GOT3 (cell line): ENCODE data around the gene C17orf78.
"Not testable (repeated sequence)": the region's sequence is repeated elsewhere in the genome, so short reads cannot be mapped to it uniquely, and the experiment has no call there.

Experiments used
- DNase-seq: peaks from one replicate; lab custom pipeline; 2025; ENCODE audit warnings: mixed read lengths; lab: John Stamatoyannopoulos, UW

C17orf78 gene

DNA sequence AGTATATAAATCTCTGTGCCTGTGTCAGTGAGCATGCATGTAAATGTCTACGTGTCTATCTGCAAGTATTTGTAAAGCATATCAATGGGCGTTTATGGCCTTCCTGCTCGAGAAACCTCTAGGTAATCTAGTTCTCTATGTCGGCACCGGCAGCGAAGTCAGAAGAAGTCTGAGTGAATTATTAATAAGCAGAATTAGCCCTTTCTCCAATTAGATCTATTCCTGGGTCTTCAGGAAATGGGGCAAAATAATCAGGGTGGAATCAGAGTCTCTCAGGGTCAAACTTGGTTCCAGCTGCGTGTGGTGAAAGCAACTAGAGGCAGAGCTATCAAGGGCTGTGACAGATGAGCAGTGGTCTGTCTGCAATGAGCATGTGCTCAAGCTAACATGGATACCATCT lies at the start of gene C17orf78:
Gene C17orf78, plus strand, starts transcription at position 280 of the 400 bp plus-strand sequence. Its CDS starts 108 bp downstream, at position 388.
- DNase-seq, result no peak

- DNase-seq, result no peak
These were observed 48.3 kb upstream of the C17orf78 start for GRCh38 chr17:37327341-37328090.

DNA sequence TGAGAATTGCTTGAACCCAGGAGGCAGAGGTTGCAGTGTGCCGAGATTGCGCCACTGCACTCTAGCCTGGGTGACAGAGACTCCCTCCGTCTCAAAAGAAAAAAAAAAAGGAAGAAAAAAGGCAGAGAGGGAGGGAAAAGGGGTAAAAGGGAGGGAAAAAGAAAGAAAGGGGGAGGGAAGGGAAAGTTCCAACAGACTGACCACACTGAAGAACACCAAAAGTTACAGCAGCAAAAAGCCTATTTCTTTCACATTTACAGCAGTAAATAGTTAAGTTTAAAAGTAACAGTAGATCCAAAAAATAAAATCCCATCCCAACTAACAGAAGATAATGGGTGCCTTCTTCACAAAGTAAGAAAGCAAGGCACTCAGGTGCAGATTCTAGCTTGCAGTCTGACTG lies 36.9 kb upstream of the C17orf78 start:
- no peak for DNase-seq

- no peak for DNase-seq
These were observed 36.5 kb upstream of the C17orf78 start for GRCh38 chr17:37339321-37339720.

- no peak for DNase-seq
These were observed 35.0 kb upstream of the C17orf78 start for GRCh38 chr17:37340804-37341203.

GRCh38 chr17:37342589-37342988 lies 33.2 kb upstream of the C17orf78 start:
- no peak for DNase-seq

DNA sequence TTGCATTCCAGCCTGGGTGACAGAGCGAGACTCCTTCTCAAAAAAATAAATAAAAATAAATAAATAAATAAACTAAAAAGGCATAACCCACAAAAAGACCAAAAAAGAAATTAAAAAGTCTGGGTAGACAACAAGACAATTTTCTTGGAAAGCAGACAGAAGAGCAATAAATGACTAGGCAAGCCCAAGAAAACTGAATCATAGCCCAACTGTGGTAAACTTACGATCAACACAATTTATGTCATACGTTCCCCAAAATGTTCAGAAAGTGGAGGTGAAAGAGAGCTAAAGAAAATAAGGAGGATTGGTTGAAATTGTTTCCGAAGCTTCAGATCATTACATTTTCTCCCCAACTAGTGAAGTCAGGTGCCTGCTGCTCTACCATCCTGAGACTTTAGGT lies 31.3 kb upstream of the C17orf78 start:
- no peak for DNase-seq

GRCh38 chr17:37346863-37347402 lies 28.9 kb upstream of the C17orf78 start:
- DNase-seq, result not testable (repeated sequence)

GRCh38 chr17:37356796-37357569 lies 18.8 kb upstream of the C17orf78 start:
- not testable (repeated sequence) for DNase-seq

DNA sequence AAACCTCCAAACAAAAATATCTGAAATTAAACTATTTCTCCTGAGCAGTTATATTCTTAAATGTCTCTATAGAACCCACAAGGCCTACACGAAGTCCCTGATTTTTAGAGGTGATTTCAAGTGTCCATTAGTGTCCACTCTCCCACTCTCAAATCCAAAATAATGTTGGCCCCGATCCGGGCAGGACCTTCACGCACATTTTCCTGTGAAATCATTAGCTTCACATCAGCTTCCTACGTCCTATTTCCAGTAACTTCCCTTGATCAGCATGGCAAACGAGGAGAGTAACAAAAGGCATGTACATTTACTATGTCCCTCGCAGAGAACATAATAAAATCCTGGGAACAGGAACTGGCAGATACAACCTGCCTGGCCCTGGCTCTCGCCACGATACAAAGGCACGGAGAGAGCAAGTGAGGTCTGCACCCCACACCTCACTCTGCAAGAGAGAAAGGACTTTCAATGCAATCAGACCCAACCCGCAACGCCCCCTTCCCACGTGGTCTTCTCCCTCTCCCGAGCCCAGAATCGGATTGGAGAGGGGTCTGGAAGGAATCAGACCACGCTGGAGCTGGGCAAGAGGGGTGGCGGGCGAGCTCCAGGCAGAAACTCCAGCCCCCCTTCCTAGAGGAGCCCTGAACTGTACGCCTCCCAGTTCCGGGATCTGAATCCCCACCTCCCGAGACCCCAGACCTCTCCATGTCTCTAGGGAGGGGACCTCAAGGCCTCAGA lies 17.5 kb upstream of the C17orf78 start:
- no peak for DNase-seq

GRCh38 chr17:37358830-37359681 lies 16.7 kb upstream of the C17orf78 start:
- DNase-seq, result peak; percentile 91

- DNase-seq, result no peak
These were observed 16.1 kb upstream of the C17orf78 start for GRCh38 chr17:37359682-37360188.

DNA sequence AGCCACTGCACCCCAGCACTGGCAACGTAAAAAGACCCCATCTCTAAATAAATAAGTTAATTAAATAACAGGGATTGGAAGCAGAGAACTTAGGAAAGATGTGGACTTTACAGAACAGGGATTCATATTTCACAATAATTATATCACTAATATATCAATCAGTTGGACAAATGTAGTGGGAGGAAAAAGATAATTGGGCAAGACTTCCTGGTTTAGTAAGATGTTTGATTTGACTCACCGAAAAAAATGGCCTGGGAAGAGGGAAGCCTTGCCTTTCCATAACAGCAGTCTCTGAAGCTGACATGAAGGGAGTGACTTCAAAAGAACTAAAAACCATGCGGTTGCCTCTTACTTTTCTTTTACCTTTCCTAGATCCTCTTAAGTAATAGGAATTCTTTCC lies 15.2 kb upstream of the C17orf78 start:
- no peak for DNase-seq

DNA sequence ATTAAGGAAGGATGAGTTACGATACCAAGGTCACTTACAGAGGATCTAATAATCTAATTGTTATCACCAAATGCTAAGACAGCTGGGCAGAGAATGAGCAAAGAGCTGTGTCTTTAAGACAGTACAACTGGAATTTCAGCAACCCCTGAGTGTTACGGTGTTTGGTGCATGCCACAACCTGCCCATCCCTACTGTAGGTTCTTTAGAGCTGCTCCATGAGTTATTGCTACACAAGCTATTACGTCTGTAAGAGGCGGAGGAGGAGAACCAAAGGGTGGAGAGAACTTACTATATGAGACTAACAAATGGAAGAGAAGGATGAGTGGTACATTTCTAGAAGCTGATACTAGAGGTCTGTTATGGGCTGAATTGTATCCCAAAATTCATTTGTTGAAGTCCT lies 14.2 kb upstream of the C17orf78 start:
- DNase-seq, result no peak

GRCh38 chr17:37365589-37365988 lies 10.2 kb upstream of the C17orf78 start:
- DNase-seq, result no peak

- DNase-seq, result no peak
These were observed 7.2 kb upstream of the C17orf78 start for GRCh38 chr17:37368577-37368976.

DNA sequence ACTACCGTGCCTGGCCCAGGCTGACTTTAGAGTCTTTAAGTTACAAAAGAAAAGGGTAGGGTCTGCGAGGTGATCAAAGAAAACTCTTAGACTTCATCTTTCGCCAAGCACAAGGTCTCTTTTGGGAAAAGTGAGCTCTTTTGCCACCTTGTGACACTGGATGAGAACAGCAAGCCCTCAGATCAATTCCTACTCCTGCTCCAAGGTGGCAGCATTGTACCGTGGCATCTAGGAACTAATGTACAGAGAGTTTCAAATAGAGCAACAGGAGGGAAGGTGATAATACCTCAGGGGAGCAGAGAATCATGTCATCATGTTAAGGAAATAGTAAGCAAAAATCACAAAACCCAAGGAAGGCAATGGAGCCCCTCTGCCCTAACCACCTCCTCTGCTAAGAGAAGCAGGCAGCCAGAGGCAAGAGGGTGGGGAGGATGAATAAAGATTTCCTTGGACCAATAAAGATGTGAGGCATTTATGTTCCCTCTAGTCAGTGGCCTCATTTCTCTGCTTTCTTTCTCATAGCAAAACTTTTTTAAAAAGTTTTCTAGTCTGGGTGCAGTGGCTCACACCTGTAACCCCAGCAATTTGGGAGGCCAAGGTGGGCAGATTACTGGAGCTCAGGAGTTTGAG lies 2.1 kb upstream of the C17orf78 start:
- peak; percentile 10 for DNase-seq

GRCh38 chr17:37382056-37382455 lies 6.3 kb downstream of the C17orf78 start:
- DNase-seq, result no peak

DNA sequence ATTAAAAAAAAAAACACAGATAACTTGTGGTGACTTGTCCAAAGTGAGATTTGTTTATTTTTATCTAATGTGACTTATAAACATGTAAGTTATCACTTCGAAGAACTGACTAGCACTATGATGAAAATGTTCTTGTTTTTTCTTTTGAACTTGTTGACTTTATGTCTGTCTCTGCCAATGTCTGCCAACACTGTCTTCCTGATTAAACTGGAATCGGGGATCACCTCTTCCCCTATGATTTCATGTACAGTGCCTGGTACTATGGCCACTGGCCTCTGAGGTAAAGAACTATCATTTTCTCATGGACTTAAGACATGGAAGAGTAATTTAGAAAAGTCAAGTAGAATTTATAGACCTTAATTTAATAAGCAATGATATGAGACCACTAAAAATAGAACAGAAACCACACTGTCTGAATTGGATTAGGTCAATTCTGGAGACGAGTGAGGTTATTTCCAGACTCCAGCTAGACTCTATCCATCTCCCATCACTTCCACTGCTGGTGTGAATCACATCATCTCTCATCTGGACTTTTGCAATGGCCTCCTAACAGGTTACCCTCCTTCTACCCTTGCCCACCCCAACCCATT lies 8.9 kb downstream of the C17orf78 start:
- DNase-seq, result no peak

- DNase-seq, result no peak
These were observed 9.7 kb downstream of the C17orf78 start for GRCh38 chr17:37385474-37385990.
